Naive thymus-derived CD8-positive, alpha-beta T cell (primary cell): ENCODE measurements around the gene SSTR4. TPM values are rescaled to one million over a fixed set of nuclear protein-coding genes. Genes with fewer than 3 reads are reported as not detected.

ENCODE experiments used
- ATAC-seq, 2 donors: fragments of 150-1000 bp; cut with Tn5 transposase in 1 of 2; sonication (Bioruptor Pico), chemical (Tn5 transposase) in 1 of 2; 1 replicate in 1 of 2; 2 replicates in 1 of 2; pipeline ENCODE4 v1.10.0; 2021; ENCODE audit warnings: mild to moderate bottlenecking in 2 of 2, moderate library complexity in 2 of 2
- POLR2A ChIA-PET: fragments of 350-600 bp; sonication (Branson Sonifier 250); formaldehyde crosslinking; loops from one replicate; lab custom pipeline; 2021; ENCODE audit warnings: antibody characterized with exemption; lab: Charles Lee
- DNase-seq, 10 donors: peaks; one replicate each; pipeline versions ENCODE4 v3.0.0 to v3.0.0-alpha.2; 2020 to 2022
- H3K27ac Mint-ChIP-seq, 10 donors: one replicate each; pipeline ENCODE4 v1.8.0; 2020 to 2022; ENCODE audit warnings: mild to moderate bottlenecking in 10 of 10, mixed read lengths in 10 of 10, moderate library complexity in 4 of 10, inconsistent platforms in 1 of 10
- H3K27me3 Mint-ChIP-seq, 5 donors: one replicate each; pipeline ENCODE4 v1.8.0; 2021 to 2022; ENCODE audit warnings: mixed read lengths in 5 of 5
- H3K36me3 Mint-ChIP-seq, 3 donors: one replicate each; pipeline ENCODE4 v1.8.0; 2020 to 2022; ENCODE audit warnings: mixed read lengths in 3 of 3, mild to moderate bottlenecking in 2 of 3, inconsistent platforms in 1 of 3
- H3K4me1 Mint-ChIP-seq, 4 donors: one replicate each; pipeline ENCODE4 v1.8.0; 2021 to 2022; ENCODE audit warnings: mixed read lengths in 4 of 4
- H3K4me3 Mint-ChIP-seq, 10 donors: one replicate each; pipeline ENCODE4 v1.8.0; 2020 to 2022; ENCODE audit warnings: mild to moderate bottlenecking in 10 of 10, mixed read lengths in 10 of 10, moderate library complexity in 6 of 10, inconsistent platforms in 1 of 10
- H3K9me3 Mint-ChIP-seq, 9 donors: one replicate each; pipeline ENCODE4 v1.8.0; 2020 to 2022; ENCODE audit warnings: mixed read lengths in 9 of 9, mild to moderate bottlenecking in 3 of 9, inconsistent platforms in 1 of 9, moderate library complexity in 1 of 9
- polyA plus RNA-seq, 3 donors: library from polyadenylated mRNA; unstranded; fragments of 300-500 nt; fragmentation: Illumina TruSeq; gene quantifications; one replicate each; pipeline ENCODE4 v1.2.3, GENCODE V29; 2021
- total RNA-seq, 8 experiments: library from RNA in 2 of 8; stranded (reverse) in 2 of 8; gene quantifications; one replicate each; pipeline ENCODE4 v1.2.3 and lab custom pipeline; 2021 to 2026

The SSTR4 gene
- total and polyA plus RNA-seq, 5 experiments from 2014 or later = not detected

DNA sequence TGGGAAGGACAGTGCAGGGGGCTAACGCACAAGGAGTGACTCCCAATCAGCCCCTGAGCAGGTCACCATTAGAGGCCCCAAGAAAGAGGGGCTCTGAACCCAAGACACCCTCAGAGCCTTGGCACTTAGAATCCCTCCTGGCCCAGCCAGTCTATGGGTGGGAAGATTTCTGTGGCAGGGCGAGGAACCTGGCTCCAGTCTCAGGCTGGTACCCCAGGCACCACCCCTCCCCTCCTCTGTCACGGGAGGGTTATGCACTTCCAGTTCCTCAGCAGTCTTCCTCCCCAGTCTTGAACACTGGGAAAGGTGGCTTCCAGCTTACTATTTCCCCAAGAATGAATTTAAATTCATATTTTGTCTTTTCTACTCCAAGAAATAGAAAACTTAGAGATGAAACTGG, 27.6 kb upstream of the SSTR4 start:
- no peaks in the 10 kb centered on the region for H3K4me1 Mint-ChIP-seq
- H3K4me3 Mint-ChIP-seq = no peak overlapping the region
- POLR2A ChIA-PET = no interaction called here
- ATAC-seq (no peak), DNase-seq (no peak)
- H3K9me3 Mint-ChIP-seq = peaks cover 0 to 2% (median 0%) of the 10 kb centered on the region in 9 donors
- no peak overlapping the region for H3K27ac Mint-ChIP-seq
- no peaks in the 10 kb centered on the region for H3K36me3 Mint-ChIP-seq
- H3K27me3 Mint-ChIP-seq = peaks cover 0 to 3% (median 0%) of the 10 kb centered on the region in 5 donors

DNA sequence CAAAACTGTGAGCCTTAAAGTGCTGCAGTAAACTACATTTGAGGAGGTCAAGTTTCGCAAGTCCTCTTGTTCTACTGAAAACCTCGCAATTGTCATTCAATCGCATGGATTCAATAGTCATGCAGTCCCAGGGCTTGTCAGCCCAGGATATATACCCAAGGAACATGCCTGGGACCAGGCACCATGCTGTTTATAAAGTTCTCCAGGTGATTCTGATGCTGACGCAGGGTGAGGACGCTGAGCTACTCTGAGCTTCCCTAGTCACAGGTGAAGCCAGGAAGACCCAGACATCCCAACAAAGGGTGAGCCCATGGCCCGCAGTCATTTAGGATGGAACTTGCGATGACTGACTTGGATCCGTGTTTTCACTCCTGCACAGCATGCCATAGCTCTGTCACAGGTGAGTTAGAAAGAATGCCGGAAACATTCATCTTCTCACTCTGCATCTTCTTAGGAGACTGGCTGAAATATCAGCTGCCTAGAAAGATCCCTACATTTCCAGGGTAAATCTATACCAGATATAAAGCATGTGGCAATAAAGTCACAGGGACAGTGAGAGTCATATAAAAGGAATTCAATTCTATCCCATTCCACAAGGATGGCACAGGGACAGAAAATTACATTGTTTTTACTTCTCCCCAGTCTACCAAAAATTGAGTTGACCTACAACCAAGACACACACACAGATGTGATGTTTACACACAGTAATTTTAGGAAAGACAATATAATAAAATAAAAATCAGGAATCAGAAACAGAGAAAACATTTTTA, 27.0 kb upstream of the SSTR4 start:
- no peak for DNase-seq
- POLR2A ChIA-PET = no interaction called here

DNA sequence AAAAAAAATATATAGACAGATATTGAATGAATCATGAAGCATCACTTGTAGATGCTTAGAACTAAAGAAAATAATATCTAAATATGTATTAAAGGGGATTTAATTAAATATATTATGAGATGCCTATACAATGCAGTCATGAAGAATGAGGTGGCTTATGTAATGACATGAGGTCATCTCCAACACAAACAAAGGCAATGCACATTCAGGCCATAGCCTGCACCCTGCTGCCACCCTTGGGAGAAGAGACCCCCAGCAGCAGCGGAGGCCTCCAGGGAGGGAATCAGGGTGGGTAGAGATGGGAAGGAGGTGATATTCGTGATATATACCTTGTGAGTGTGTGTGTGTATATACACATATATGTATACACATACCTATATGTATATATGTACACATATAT, 26.4 kb upstream of the SSTR4 start:
- H3K4me3 Mint-ChIP-seq = no peak overlapping the region
- ATAC-seq (no peak), DNase-seq (no peak)
- no peaks in the 10 kb centered on the region for H3K36me3 Mint-ChIP-seq
- H3K4me1 Mint-ChIP-seq = no peaks in the 10 kb centered on the region
- peaks cover 0 to 3% (median 0%) of the 10 kb centered on the region in 5 donors for H3K27me3 Mint-ChIP-seq
- POLR2A ChIA-PET = no interaction called here
- H3K27ac Mint-ChIP-seq = no peak overlapping the region
- H3K9me3 Mint-ChIP-seq = peaks cover 0 to 2% (median 0%) of the 10 kb centered on the region in 9 donors

More for the DNA sequence above, 27.0 kb upstream of the SSTR4 start:
- no peaks in the 10 kb centered on the region for H3K4me1 Mint-ChIP-seq
- no peaks in the 10 kb centered on the region for H3K36me3 Mint-ChIP-seq
- ATAC-seq = no peak
- H3K4me3 Mint-ChIP-seq = no peak overlapping the region
- no peak overlapping the region for H3K27ac Mint-ChIP-seq
- H3K9me3 Mint-ChIP-seq = peaks cover 0 to 2% (median 0%) of the 10 kb centered on the region in 9 donors
- H3K27me3 Mint-ChIP-seq = peaks cover 0 to 3% (median 0%) of the 10 kb centered on the region in 5 donors

DNA sequence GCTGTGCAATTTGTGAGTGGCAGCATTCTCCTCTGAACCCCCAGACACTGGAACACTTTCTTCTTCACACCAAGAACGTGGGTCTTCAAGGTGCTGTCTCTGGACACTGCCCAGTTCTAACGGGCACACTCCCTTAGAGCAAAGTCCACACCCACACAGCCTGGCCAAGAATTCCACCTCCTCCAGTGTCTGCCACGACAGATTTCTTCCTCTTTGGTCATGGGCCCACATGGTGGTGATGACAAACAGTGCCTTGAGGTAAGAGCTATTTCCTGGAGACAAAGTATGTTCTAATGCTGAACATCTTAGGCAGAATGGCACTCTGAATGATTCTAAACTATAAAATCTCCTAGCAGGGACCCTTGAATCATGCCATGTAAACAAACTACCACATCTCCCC, 25.5 kb upstream of the SSTR4 start:
- POLR2A ChIA-PET = interaction anchor here (0.5 kb wide), 1 partner anchor 12 kb away, joined by 4 read pairs; no protein-coding TSS in a partner anchor
- H3K4me1 Mint-ChIP-seq = no peaks in the 10 kb centered on the region
- H3K4me3 Mint-ChIP-seq = no peak overlapping the region
- ATAC-seq (no peak), DNase-seq (no peak)
- H3K9me3 Mint-ChIP-seq = peaks cover 0 to 2% (median 0%) of the 10 kb centered on the region in 9 donors
- H3K27me3 Mint-ChIP-seq = peaks cover 0 to 3% (median 0%) of the 10 kb centered on the region in 5 donors
- no peaks in the 10 kb centered on the region for H3K36me3 Mint-ChIP-seq
- no peak overlapping the region for H3K27ac Mint-ChIP-seq

DNA sequence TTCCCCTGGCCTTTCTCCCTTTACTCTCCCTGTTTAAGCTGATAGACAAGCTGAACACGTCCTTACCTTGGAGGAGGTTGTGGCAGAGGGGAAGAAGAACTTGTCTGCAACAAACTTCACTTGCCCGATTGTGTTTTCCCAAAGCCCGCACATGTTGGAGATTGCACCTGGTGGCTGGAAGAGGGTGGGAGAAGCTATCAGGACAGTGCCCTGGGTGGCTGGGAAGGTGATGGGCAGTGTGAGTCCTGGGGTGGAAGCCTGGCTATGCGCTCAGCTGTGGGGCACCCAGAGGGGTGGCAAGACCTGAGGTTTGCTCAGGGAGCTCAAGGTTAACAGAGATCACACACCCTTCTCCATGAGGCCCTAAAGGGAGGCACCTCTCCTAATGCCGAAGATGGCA, 25.0 kb upstream of the SSTR4 start:
- Mint-ChIP-seq H3K27me3 (peaks cover 0 to 3% (median 0%) of the 10 kb centered on the region in 5 donors), H3K36me3 (no peaks in the 10 kb centered on the region), H3K9me3 (peaks cover 0 to 2% (median 0%) of the 10 kb centered on the region in 9 donors), H3K4me3 (no peak overlapping the region), H3K27ac (peak overlapping the region in 1 of 10 donors; percentile 29), H3K4me1 (no peaks in the 10 kb centered on the region)
- no peak for DNase-seq
- ATAC-seq = no peak
- POLR2A ChIA-PET = interaction anchor here (0.5 kb wide), 1 partner anchor 13 kb away, joined by 4 read pairs; no protein-coding TSS in a partner anchor

DNA sequence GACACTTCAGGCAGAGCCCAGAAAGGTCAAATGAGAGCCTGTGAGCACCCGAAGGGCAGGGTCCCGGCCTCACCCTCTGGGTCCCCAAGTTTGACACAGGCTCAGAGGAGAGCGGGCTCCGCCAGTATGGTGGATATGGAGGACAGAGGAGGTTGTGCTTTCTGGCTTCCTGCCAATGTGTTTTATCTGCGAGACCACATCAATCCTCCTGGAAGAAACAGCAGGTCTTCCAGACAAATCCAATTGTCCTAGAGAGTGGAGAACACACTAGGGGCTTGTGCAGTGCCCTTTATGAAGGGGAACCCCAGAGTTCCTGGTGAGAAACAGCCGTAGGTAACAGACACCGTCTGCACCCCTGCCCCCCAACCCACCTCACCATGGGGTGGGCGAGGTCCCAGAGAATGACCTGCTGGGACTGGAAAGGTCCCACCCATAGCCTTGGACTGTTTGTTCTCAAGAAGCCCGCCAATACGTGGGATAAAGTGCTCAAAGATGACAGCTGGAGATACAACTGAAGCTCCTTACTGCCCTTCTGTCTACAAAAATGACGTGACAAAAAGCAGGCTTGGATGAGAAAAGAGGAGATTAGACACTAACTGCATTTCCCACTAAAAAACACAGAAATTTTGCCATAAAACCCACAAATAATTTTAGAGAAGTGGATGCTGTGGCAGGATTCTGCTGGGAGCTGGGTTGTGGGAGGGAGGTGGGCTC, 23.9 kb upstream of the SSTR4 start:
- ATAC-seq (no peak), DNase-seq (no peak)
- no peaks in the 10 kb centered on the region for H3K36me3 Mint-ChIP-seq
- H3K27me3 Mint-ChIP-seq = peaks cover 0 to 3% (median 0%) of the 10 kb centered on the region in 5 donors
- no peak overlapping the region for H3K4me3 Mint-ChIP-seq
- POLR2A ChIA-PET = no interaction called here
- no peaks in the 10 kb centered on the region for H3K4me1 Mint-ChIP-seq
- peaks cover 0 to 2% (median 0%) of the 10 kb centered on the region in 9 donors for H3K9me3 Mint-ChIP-seq
- no peak overlapping the region for H3K27ac Mint-ChIP-seq

DNA sequence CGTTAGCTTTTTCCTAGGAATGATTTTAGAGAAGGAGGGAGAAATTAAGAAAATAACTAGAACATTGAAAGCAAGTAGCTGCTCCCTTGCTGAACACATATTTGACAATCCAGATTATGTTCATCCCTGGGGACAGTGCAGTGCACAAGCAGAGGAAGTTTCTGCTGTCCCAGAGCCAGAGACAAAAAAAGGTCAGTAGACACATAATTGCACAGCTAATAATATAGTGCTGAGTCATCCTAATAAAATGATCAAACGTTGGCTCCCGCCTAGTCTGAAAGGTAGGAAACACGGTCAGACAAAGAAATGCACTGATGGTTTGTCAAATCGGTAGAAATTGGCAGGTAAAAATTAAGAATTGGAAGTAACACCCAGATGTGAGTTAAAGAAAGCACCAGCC, 21.7 kb upstream of the SSTR4 start:
- Mint-ChIP-seq H3K27ac (no peak overlapping the region), H3K4me3 (no peak overlapping the region), H3K9me3 (peaks cover 0 to 2% (median 0%) of the 10 kb centered on the region in 9 donors), H3K4me1 (no peaks in the 10 kb centered on the region), H3K27me3 (peaks cover 0 to 3% (median 0%) of the 10 kb centered on the region in 5 donors), H3K36me3 (no peaks in the 10 kb centered on the region)
- ATAC-seq (no peak), DNase-seq (no peak)
- POLR2A ChIA-PET = no interaction called here

DNA sequence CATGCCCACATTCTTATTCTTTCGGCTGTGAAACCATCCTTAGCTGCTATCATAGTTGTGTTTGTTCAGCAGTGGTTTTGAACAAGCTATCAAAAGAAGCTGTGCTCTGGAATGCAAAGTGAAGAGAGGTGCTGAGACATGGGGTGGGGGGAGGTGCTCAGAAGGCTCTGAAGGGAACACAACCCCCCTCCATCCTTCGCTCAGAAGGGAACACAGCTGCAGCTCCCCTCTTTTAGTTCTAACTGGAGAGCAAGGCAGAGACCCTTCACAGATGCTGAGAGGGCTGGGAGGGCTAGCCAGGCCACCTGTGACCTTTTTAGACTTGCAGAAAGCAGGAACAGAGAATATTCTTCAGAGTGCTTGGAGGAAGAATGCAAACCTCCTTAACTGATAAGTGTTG, 17.6 kb upstream of the SSTR4 start:
- Mint-ChIP-seq H3K27ac (no peak overlapping the region), H3K9me3 (no peaks in the 10 kb centered on the region), H3K4me3 (no peak overlapping the region), H3K36me3 (no peaks in the 10 kb centered on the region), H3K4me1 (no peaks in the 10 kb centered on the region), H3K27me3 (no peaks in the 10 kb centered on the region)
- DNase-seq (no peak), ATAC-seq (no peak)
- POLR2A ChIA-PET = no interaction called here

DNA sequence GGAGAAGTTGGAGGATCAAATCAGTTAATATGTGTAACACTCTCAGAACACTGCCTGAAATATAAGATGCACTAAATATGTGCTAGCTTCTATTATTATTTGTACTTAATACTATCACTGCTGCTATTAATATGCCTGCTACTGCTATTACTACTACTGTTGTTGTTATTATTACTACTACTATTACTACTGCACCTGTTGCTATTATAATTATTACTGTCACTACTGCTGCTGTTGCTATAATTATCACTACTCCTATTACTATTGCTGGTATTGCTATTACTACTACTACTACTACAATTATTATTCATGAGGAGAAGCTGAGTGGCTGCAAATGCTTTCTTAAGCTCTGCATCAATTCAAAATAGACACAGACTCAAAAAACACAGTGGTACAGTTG, 16.7 kb upstream of the SSTR4 start:
- H3K9me3 Mint-ChIP-seq = no peaks in the 10 kb centered on the region
- H3K27me3 Mint-ChIP-seq = peaks cover 0 to 1% (median 0%) of the 10 kb centered on the region in 5 donors
- DNase-seq (no peak), ATAC-seq (no peak)
- POLR2A ChIA-PET = no interaction called here
- no peaks in the 10 kb centered on the region for H3K36me3 Mint-ChIP-seq
- H3K4me1 Mint-ChIP-seq = no peaks in the 10 kb centered on the region
- H3K27ac Mint-ChIP-seq = no peak overlapping the region
- no peak overlapping the region for H3K4me3 Mint-ChIP-seq

DNA sequence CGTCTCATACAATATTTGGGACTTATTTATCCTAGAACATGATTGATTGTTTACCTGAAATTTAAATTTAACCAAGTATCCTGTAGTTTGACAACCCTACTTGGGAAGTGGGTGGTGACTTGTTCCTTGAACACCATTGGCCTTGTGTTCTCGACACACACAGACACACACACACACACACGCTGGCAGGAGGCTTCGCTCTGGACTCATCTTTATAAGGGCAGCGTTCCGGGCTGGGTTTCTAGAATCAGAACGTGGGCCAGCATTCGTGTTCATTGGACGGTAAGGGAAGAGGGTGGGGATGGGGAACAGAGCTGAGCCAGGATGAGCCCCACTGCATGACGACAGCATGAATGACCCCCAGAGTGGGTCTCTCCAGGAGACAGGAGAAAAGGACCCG, 16.2 kb upstream of the SSTR4 start:
- no peaks in the 10 kb centered on the region for H3K4me1 Mint-ChIP-seq
- H3K36me3 Mint-ChIP-seq = no peaks in the 10 kb centered on the region
- no peak overlapping the region for H3K27ac Mint-ChIP-seq
- H3K27me3 Mint-ChIP-seq = peaks cover 0 to 1% (median 0%) of the 10 kb centered on the region in 5 donors
- DNase-seq (no peak), ATAC-seq (no peak)
- H3K9me3 Mint-ChIP-seq = no peaks in the 10 kb centered on the region
- no peak overlapping the region for H3K4me3 Mint-ChIP-seq
- POLR2A ChIA-PET = no interaction called here

DNA sequence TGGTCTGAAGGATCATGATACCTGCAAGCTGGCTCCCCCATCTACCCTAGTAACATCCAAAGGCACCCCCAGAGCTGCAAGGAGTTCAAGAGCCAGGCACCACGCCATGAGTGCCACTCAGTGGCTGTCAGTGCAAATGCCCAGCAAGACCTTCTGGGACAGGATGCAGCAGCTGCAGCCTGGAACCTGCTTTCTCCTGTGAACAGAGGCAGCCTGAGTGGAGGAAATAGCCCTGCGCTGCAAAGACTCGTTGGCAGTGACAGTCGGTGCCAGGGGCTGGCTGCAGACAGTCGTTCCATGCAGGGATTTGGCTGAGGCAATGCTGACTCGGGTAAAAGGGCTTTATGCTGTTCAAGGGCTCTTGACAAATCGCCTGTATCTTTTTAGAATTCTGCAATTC, 15.7 kb upstream of the SSTR4 start:
- no peaks in the 10 kb centered on the region for H3K4me1 Mint-ChIP-seq
- peaks cover 0 to 1% (median 0%) of the 10 kb centered on the region in 5 donors for H3K27me3 Mint-ChIP-seq
- no peaks in the 10 kb centered on the region for H3K9me3 Mint-ChIP-seq
- ATAC-seq (no peak), DNase-seq (no peak)
- H3K4me3 Mint-ChIP-seq = no peak overlapping the region
- H3K27ac Mint-ChIP-seq = no peak overlapping the region
- no peaks in the 10 kb centered on the region for H3K36me3 Mint-ChIP-seq
- POLR2A ChIA-PET = no interaction called here

DNA sequence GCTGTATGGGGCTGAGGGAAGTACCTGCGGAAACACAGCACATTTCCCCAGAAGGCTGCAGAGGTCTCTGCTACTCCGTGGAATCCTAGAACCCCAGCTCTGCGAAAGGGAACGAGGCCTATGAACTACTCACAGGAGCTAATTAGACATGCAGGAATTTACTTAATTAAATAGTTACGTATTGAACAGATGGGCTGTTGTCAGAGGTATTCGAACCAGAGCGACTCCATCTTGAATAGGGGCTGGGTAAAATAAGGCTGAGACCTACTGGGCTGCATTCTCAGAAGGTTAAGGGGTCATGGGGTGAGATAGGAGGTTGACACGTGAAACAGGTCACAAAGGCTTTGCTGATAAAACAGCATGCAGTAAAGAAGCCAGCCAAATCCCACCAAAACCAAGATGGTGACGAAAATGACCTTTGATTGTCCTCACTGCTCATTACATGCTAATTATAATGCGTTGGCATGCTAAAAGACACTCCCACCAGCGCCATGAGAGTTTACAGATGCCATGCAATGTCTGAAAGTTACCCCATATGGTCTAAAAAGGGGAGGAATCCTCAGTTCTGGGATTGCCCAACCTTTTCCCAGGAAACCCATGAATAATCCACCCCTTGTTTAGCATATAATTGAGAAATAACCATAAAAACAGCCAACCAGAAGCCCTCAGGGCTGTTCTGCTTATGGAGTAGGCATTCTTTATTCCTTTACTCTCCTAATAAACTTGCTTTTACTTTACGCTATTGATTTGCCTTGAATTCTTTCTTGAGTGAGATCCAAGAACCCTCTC, 14.7 kb upstream of the SSTR4 start:
- H3K36me3 Mint-ChIP-seq = no peaks in the 10 kb centered on the region
- H3K4me1 Mint-ChIP-seq = no peaks in the 10 kb centered on the region
- DNase-seq (no peak), ATAC-seq (no peak)
- peaks cover 0 to 1% (median 0%) of the 10 kb centered on the region in 5 donors for H3K27me3 Mint-ChIP-seq
- H3K9me3 Mint-ChIP-seq = no peaks in the 10 kb centered on the region
- POLR2A ChIA-PET = no interaction called here
- no peak overlapping the region for H3K27ac Mint-ChIP-seq
- no peak overlapping the region for H3K4me3 Mint-ChIP-seq
